Activated CD4-positive, alpha-beta T cell treated with anti-CD3 and anti-CD28 coated beads, Interleukin-10, Interleukin-2, amounts not matched to agents 100 ng/mL and 50 ng/mL, durations not matched to agents 16 hours and 8 hours (primary cell): ENCODE results near the gene MUC5AC.
"Not testable (repeated sequence)": the region's sequence is repeated elsewhere in the genome, so short reads cannot be mapped to it uniquely, and the experiment has no call there.

ENCODE experiments used
- DNase-seq: peaks from one replicate; pipeline ENCODE4 v3.0.0-alpha.2; 2020

The MUC5AC gene

DNA sequence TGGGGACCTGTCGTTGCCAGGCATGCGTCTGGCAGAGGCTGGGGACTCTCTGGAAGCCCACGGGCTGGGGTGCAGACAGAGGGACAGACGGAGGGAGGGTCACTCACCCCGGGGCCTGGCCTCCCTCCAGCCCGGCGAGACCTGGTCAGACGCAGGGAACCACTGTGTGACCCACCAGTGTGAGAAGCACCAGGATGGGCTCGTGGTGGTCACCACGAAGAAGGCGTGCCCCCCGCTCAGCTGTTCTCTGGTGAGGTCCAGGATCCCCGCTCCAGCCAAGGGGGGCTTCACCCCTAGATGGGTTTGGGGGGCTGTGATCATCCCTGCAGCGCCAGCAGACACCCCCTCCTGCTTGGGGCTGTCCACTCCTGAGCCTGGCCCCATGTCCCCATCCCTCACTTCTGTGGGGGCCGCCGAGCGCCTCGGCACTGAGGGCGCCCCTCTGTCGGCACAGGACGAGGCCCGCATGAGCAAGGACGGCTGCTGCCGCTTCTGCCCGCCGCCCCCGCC, 41.5 kb downstream of the MUC5AC start:
- DNase-seq, result no peak

DNA sequence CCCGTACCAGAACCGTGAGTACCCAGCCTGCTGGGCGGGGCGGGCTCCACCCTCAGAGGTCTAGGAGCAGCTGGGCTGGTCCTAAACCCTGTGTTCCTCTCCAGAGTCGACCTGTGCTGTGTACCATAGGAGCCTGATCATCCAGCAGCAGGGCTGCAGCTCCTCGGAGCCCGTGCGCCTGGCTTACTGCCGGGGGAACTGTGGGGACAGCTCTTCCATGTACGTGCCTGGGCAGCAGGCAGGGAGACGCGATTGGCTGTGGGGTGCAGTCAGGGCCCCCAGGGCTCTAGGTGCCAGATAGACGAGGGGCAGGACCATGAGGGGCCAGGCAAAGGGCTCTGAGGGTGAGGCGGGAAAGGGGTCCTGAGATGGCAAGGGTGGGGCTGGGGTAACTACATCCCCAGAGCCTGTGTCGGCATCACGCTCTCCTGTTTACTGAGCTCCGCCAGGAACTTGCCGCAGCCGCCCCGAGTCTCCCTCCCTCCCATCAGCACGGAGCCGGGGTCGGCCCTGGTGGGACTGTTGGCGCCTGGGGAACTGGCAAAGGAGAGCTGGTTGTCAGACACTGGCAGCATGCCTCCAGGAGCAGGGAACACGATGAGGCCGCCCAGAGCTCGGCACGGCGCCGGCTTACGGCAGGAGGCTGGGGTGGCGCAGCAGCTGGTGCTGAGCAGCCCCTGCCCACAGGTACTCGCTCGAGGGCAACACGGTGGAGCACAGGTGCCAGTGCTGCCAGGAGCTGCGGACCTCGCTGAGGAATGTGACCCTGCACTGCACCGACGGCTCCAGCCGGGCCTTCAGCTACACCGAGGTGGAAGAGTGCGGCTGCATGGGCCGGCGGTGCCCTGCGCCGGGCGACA, 42.2 kb downstream of the MUC5AC start:
- no peak for DNase-seq

DNA sequence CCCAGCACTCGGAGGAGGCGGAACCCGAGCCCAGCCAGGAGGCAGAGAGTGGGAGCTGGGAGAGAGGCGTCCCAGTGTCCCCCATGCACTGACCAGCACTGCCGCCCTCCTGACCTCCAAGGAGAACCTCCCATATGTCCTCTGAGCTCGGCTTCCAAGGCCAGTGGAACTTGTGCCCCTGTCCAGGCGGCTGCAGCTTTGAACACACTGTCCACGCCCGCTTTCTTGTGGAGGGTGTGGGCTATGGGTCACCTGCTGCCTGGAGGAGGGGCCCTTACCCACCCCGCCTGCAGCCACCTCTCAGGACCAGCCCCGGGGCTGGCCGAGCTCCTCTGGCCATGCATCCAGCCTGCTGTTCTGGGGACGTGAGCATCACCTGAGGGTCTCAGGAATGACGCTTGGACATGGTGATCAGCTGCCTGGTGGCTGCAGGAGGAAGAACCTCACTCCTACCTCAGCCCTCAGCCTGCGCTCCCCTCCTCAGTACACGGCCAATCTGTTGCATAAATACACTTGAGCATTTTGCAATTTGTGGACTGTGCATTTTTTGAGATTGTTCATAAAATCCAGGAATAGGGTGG, 42.9 kb downstream of the MUC5AC start:
- no peak for DNase-seq

DNA sequence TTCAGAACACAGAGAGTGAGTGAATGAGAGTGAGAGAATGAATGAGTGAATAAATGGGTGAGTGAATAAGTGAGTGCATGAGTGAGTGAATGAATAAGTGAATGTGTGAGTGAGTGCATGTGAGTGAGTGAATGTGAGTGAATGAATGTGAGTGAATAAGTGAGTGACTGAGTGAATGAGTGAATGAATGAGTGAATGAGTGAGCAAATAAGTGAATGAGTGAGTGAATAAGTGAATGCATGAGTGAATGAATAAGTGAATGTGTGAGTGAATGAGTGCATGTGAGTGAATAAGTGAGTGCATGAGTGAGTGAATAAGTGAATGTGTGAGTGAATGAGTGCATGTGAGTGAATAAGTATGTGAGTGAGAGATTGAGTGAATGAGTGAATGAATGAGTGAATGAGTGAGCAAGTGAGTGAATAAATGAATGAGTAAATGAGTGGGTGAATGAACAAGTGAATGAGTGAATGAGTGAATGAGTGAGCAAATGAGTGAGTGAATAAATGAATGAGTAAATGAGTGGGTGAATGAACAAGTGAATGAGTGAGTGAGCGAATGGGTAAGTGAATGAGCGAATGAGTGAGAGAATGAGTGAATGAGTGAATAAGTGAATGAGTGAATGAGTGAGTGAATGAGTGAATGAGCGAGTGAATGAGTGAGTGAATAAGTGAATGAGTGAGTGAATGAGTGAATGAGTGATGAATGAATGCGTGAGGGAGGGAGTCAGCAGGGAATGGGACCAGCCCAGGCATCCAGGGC, 43.8 kb downstream of the MUC5AC start:
- no peak for DNase-seq

DNA sequence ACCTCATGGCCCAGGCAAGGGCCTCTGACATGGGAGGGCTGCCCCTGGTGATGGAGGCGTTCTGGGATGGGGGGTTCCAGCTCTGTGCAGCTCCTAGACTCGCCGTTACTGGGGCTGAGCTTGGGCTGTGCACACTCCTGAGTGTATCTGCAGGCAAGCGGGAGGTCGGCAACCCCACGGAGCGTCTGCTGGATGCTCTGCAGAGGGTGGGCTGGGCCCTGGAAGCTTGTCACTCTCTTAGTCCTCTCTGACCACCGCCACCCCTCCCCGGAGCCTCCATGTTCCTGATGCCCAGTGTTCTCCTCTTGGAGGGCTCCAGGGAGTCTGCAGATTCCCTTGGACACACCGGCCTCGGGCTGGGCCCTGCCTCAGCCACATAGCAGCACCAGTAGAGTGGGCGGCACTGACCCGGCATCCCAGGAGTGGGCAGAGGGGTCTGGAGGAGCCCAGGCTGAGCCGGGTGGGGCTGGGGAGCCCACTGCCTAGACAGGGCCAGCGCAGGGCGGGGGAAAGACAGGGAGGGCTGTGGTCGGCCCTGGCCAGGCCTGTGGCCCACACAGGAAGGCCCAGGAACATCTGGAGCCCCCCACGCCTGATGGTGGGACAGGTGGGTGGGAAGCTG, 44.5 kb downstream of the MUC5AC start:
- peak; percentile 15 for DNase-seq

DNA sequence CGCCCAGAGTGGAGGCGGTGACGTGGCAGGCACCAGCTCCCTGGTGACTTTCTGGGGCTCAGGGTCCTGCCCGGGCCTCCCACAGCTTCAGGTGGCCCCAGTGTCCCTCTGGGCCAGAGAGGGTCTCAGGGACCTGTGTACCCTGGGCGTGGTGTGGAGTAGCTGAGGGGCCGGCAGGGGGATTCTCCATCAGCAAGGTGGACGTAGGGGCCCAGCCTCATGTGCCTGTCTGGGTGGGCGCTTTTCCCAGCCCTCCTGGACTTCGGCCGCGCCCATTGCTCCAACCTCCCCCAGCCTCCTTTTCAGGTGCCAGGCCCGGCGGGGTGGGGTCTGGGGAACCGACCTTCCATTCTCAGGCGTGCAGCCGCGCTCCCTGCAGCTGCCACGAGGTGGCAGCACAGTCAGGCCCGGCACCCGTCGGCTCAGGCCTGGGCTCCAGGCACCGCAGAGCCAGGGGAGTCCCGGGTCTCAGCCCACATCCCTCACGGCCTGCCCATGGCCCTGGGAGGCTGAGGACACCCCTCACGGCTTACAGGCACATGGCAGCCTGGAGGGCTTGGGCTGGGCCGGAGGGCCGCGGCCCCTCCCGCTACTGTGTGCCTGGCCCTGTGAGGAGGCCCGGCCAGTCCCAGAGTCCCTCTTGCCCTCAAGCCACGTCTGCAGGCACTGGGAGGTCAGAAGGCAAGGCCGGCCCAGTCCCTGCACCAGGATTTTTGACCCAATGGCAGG, 45.2 kb downstream of the MUC5AC start:
- DNase-seq, result peak; percentile 60

DNA sequence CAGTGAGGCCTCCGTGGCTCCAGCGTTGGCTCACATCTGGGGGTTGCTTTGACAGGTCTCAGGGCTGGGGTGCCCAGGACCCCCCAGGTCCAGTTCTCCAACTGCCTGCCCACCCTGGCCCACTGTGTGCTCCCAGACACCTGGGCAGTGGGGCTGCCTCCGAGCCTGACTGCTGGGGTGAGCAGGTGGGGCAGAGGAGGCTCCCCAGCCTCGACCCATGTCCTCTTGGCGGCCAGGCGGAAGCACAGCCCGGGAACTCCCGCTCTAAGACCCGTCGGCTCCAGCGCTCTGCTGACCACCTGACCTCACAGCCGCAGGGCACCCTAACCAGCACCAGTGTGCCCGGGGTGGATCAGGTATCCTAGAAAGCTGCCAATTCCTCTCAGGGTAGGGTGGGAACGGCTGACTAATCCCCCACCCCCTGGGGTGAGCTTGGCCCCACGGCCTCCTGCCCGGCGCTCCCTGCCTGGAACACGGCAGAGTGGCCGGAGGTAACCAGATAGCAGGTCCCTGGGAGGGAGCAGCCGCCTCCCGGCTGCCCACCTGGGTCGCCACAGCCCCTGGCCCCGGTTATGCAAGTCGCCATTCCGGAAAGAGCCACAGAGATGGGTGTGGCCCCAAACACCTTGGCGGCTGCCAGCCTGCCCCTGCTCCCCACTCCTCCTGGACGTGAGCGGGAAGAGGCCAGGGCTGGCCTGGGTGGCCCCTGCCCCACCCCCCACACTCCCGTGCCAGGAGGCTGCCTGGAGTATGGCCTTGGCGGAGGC, 45.9 kb downstream of the MUC5AC start:
- no peak for DNase-seq

DNA sequence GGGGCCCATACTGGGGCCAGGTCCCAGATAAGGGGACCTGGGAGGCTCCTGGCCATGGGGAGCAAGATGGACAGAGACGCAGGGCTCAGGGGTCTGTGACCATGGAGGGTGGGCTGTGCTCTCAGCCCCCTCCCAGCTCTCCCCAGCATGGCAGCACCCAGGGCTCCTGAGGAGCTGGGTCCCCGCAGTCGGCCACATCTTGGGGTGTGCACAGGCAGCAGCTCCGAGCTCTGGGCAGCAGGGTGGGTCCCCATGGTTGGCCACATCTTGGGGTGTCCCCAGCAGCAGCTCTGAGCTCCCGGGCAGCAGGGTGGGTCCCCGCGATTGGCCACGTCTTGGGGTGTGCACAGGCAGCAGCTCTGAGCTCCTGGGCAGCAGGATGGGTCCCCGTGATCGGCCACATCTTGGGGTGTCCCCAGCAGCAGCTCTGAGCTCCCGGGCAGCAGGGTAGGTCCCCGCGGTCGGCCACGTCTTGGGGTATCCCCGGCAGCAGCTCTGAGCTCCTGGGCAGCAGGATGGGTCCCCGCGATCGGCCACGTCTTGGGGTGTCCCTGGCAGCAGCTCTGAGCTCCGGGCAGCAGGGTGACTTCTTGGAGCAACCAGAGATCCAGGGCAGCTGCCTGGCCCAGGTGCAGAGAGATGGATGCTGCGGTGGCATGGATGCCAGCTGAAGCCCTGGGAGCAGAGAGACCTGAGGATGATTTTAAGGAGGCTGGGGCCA, 46.8 kb downstream of the MUC5AC start:
- no peak for DNase-seq

DNA sequence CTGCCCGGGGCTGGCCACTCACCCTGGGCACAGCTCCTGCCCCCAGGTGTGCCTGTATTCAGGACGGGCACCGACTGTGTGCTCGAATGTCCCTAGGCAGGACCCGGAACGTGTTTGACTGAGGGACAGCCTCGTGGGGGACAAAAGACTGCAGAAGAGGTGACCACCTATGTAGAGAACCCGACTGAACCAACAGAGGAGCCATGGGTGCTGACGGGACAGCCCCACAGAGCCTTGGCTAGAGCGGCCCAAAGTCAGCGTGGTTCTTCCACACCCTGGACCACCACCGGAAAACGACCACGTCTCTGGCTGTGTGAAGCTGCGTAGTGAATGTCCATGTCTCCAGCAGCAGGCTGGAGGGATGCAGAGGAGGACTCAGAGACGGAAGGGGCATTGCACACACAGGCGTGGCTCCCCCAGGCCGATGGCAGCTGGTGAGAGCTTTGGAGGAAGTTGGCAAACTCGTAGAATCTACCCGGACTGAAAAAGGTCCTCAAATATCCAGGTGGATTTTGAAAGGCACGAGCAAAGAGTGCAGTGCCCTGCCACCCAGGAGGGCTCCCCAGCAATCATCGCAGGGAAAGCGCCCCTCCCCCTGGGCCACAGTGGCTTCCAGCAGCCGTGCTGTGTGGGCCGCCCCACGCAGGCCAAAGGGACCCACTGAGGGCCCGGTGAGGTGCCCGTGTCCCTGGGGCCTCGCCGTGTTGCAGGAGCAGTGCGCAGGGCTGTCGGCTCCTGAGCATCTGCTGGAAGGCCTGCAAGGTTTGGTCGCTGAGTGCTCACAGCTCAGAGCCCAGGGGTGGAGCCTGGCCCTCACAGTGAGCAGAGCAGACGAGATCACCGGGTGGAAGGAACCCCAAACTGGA, 47.6 kb downstream of the MUC5AC start:
- DNase-seq, result no peak

DNA sequence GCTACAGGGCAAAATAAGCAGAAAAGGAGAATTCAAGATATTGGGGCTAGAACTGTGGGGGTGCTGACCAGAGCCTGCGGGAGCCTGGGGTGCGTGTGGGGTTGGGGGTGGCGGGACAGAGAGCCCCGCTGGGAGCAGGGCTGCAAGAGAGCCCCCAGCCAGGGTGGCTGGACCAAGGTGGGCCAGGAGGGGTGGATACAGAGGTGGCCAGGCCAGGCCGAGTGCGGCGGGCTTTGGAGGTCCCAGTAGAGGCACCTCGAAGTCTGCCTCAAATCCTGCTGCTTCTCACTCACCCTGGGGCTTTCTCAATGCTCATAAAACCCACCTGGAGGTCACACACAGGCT, 48.2 kb downstream of the MUC5AC start:
- no peak for DNase-seq

DNA sequence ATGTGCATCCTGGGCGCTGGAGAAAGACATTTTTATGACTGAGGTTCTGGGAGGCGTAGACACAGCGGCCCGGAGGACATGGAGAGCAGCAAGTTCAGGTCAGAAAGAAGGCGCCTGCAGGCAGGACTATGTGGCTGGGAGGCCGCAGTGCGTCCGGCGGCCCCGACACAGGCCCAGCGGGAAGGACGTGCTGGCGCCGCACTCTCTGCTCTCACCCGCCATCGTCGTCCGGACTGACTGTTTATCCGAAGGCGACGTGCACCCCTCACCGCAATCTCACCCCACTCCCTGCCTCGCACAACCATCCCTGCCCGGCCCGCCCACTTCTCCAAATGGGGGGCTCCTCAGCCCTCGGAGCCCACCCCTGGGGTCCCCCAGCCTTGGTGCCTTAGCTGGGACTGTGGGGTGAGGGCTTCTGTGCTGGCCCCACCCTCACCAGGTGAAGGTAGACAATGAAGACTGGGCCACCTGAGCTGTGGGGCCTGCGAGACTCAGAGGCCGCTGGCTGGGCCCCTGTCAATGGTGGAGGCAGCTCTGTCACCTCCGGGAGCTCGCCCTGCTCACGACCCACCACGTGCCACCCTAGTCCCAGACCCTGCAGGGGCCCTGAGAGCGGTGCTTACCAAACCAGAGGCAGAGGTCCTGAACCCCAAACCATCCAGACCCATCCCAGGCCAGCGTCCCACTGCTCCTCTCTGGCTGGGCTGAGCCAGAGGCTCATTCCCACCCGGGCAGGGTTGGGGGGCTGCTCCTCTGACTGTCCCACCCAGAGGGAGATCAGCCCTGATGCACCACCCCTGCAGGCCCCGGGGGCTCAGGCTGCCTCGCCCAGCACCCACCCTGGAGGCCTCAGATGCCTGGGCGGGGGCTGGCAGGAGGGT, 48.9 kb downstream of the MUC5AC start:
- no peak for DNase-seq

DNA sequence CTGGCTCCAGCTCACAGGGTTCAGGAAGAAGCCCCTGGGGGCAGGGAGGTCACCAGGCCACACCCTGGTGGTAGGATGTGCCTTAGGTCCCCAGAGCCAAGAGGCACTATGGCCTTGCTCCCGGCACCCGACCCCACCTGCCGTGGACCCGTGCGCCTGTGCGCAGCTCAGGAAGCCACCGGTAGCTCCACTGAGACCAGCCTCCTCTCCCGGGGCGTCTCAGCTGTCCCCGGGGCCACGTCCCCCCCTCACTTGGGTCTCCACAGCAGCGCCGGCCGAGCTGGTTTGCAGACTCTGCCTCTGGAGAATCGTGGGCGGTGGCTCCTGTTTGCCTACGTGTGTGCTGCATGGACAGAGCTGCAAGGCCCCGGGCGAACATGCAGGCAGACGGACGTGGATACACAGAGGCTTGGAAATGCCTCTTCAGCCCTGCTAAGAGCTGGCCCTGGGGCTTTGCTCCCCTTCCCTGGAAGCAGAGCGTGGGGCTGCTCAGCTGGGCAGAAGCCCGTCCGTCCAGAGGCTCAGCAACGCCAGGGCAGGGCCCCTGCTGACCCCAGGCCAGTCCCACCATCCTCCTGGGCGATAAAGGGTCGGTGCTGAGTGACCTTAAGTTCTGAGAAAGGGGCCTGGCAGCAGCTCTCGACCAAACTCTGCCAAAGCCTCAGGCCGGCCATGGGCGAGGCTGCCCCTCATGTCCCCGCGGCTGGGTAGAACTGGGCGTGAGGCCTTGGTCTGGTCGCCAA, 49.8 kb downstream of the MUC5AC start:
- DNase-seq, result no peak

DNA sequence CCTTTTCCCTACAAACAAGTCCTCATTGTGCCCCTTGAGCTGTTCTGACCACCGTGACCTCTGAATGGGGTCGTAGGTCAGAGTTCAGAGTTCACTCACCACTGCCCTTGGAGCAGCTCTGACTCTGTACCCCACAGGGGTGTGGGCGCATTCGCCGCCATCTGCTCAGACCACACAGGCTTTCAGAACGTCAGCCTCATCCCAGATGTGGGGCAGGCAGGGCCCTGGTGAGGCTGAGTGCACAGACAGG, 50.3 kb downstream of the MUC5AC start:
- no peak for DNase-seq

DNA sequence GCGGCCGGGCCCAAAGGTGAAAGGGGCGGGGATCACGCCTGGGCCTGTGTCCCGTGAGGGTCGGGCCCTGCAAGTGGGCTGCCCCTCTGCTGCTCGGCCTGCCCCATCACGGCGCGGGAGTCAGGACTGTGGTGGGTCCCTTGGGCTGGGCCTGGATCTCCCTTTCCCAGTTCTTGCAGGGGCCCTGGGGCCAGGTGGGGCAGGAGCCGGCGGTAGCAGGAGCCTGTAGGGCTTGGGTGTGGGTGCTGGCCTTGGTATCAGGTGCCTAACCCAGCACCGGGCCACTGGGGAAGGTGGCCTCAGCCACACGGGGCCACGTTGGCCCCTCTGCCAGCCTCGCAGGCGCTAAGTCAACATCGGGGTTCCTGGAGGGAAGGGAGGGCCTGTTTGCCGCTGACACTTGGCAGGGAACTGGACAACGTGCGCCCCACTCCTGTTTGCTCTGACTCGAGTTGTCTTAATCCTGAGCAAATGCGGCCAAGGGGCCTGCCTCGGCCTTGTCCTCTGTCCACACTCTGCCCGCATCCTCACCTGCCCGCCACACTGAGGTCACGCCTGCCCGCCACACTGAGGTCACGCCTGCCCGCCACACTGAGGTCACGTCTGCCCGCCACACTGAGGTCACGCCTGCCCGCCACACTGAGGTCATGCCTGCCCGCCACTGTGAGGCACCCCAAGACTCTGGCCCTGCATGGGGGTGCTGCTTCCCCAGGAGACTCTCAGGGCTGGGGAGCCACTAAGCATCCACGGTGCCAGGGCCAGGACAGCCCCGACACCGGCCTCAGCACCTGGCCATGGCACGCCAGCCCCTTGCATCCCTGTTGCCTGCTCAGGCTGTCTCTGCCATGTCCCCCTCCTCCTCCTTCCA, 50.9 kb downstream of the MUC5AC start:
- no peak for DNase-seq

DNA sequence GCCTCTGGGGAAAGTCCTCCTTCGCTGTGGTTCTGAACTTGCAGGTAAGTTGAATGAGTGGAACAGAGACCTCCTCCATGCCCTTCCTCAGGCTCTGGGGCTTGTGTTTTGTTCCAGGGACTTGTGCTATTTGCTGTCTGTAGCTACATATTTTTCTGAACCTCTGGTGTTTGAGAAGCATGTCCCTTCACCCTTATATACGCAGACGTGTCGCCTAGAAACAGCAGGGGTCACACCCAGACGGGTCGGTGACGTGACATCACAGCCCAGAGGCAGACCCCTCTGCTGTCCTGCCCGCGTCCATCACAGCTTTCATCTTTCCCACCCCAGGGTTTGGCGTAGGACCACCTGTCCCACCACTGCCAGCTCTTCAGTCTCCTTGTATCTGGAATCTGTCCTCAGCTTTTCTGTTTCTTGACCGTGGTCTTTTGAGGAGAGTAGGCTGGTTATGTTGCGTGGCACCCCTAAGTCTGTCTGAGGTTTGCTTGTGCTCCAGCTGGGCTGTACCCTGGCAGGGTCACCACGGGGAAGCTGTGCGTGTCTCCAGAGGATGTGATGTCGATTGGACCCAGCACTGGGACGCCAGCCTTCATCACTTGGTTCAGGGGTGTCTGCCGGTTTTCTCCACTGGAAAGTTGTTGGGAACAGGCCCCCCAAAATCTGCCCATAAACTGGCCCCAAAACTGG, 51.8 kb downstream of the MUC5AC start:
- no peak for DNase-seq

DNA sequence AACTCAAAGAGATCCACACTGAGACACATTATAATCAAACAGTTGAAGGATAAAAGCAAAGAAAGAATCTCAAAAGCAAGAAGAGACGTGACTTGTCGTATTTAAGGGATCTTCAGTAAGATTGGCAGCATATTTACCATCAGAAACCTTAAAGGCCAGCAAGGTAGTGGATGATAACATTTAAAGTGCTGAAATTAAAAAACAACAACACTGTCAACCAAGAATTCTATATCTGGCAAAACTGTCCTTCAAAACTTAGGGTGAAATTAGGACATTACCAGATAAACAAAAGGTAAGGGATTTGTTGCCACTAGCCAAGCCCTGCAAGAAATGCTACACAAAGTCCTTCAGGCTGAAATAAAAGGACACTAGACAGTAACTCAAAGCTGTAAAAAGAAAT, 54.1 kb downstream of the MUC5AC start:
- DNase-seq, result no peak

DNA sequence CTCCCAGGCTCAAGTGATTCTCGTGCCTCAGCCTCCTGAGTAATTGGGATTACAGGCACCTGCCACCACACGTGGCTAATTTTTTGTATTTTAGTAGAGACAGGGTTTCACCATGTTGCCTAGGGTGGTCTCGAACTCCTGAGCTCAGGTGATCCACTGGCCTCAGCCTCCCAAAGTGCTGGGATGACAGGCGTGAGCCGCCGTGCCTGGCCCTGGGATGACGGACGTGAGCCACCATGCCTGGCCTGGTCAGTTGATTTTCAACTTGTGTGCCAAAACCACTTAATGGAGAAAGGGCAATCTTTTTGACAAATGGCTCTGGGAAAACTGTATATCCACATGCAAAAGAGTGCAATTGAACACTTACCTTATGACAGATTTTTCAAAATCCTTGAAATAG, 58.1 kb downstream of the MUC5AC start:
- DNase-seq, result not testable (repeated sequence)
